Measurements from ENCODE around the gene EIF2B1. TPM values are rescaled to one million over a fixed set of nuclear protein-coding genes. Genes with fewer than 3 reads are reported as not detected.

The EIF2B1 gene
- total RNA-seq, 2 donors from 2014 or later = 42.0 to 45.8 TPM

DNA sequence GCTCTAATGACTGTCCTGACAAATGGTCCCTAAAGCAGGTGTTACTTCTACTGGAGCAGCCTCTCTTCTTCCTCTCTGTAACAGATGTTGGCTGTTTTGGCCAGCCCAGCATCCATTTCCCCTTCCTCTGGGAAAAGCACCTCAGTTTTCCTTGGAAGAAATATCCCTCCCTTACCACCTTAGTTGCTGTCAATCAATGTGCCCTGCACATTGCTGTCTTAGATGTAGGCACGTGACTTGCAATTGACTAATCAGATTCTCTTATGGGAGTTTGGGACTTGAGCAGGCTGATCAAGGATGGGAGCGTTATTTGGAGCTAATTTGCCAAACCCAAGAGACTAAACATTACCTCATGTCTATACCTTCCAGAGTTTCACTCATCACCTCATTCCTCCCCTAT lies 61.1 kb downstream of the EIF2B1 start:
- peaks cover 13% of the 10 kb centered on the region for H3K9me3 ChIP-seq (ENCODE audit: control insufficient read depth, low read length)
- H3K4me3 ChIP-seq (ENCODE audit: low read length) = no peak overlapping the region
- 50 to 100% methylated on average over 1 to 2 of the region's 2 CpGs for WGBS, 2 experiments (ENCODE audit: insufficient coverage in 1 of 2, insufficient read length in 1 of 2)
- Mint-ChIP-seq H3K4me3 (no peak overlapping the region), H3K9me3 (peaks cover 14% of the 10 kb centered on the region), H3K36me3 (ENCODE audit: low read depth) (peaks cover 10% of the 10 kb centered on the region), H3K4me1 (peaks cover 3% of the 10 kb centered on the region), H3K27ac (no peak overlapping the region), H3K27me3 (ENCODE audit: insufficient read depth) (no peaks in the 10 kb centered on the region)
- H3K36me3 ChIP-seq (ENCODE audit: control insufficient read depth, insufficient read depth, low read length) = no peaks in the 10 kb centered on the region
- no peaks in the 10 kb centered on the region for H3K27me3 ChIP-seq (ENCODE audit: control insufficient read depth, insufficient read depth, low read length, poor library complexity, severe bottlenecking)
- no peaks in the 10 kb centered on the region for H3K4me1 ChIP-seq (ENCODE audit: control insufficient read depth, insufficient read depth, low read length)
- H3K27ac ChIP-seq (ENCODE audit: low read depth, low read length) = no peak overlapping the region
- TF ChIP-seq, protein P1, sequence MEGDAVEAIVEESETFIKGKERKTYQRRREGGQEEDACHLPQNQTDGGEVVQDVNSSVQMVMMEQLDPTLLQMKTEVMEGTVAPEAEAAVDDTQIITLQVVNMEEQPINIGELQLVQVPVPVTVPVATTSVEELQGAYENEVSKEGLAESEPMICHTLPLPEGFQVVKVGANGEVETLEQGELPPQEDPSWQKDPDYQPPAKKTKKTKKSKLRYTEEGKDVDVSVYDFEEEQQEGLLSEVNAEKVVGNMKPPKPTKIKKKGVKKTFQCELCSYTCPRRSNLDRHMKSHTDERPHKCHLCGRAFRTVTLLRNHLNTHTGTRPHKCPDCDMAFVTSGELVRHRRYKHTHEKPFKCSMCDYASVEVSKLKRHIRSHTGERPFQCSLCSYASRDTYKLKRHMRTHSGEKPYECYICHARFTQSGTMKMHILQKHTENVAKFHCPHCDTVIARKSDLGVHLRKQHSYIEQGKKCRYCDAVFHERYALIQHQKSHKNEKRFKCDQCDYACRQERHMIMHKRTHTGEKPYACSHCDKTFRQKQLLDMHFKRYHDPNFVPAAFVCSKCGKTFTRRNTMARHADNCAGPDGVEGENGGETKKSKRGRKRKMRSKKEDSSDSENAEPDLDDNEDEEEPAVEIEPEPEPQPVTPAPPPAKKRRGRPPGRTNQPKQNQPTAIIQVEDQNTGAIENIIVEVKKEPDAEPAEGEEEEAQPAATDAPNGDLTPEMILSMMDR (conservative IDR thresholded peaks at IDR 0.05) = no peak
- H3K9ac ChIP-seq (ENCODE audit: extremely low read depth, low read length, poor library complexity, severe bottlenecking) = no peak overlapping the region
- DNase-seq = no peak

DNA sequence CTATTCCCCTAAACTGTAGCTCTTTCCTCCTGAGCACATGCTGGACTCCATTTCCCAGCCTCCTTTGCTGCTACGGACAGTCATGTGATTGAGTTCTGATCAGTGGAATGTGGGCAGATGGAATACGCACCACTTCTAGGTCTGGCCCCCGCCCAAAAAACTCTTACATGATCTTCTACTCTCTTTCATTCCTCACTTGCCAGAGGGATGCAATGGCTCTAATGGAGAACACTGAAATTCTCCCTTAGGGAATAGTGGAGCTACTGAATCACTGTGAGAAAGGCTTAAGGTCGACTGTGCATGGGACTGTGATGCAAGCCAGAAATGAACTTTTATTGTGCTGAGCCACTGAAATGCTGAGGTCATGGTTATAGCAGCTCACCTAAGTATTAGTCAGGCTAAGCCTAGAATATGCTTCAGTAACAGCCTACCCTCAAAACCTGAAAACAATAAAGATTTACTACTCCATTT lies 62.1 kb downstream of the EIF2B1 start:
- TF ChIP-seq, protein P1 (conservative IDR thresholded peaks at IDR 0.05) = no peak
- peak; percentile 87 for DNase-seq
- Histone ChIP-seq H3K4me3 (ENCODE audit: low read length) (no peak overlapping the region), H3K9me3 (ENCODE audit: control insufficient read depth, low read length) (peaks cover 9% of the 10 kb centered on the region), H3K27ac (ENCODE audit: low read depth, low read length) (no peak overlapping the region), H3K36me3 (ENCODE audit: control insufficient read depth, insufficient read depth, low read length) (no peaks in the 10 kb centered on the region), H3K9ac (ENCODE audit: extremely low read depth, low read length, poor library complexity, severe bottlenecking) (no peak overlapping the region), H3K27me3 (ENCODE audit: control insufficient read depth, insufficient read depth, low read length, poor library complexity, severe bottlenecking) (no peaks in the 10 kb centered on the region), H3K4me1 (ENCODE audit: control insufficient read depth, insufficient read depth, low read length) (no peaks in the 10 kb centered on the region)
- Mint-ChIP-seq H3K36me3 (ENCODE audit: low read depth) (peaks cover 3% of the 10 kb centered on the region), H3K4me1 (peaks cover 3% of the 10 kb centered on the region), H3K27ac (no peak overlapping the region), H3K4me3 (no peak overlapping the region), H3K27me3 (ENCODE audit: insufficient read depth) (no peaks in the 10 kb centered on the region), H3K9me3 (peaks cover 10% of the 10 kb centered on the region)
- 62 to 100% methylated on average over 2 to 4 of the region's 4 CpGs for WGBS, 2 experiments (ENCODE audit: insufficient coverage in 1 of 2, insufficient read length in 1 of 2)

Other genes starting within 250 kb of the EIF2B1 start
- 10 to 100 TPM; 43.1 to 44.5 TPM for gene KMT5A, start 249.6 kb downstream of the EIF2B1 start, total RNA-seq
- 1 to 10 TPM; 2.6 TPM for gene RILPL2, start 197.0 kb downstream of the EIF2B1 start, total RNA-seq
- 10 to 100 TPM; 17.9 to 24.9 TPM for gene SNRNP35, start 175.5 kb downstream of the EIF2B1 start, total RNA-seq
- gene RILPL1, start 100.0 kb downstream of the EIF2B1 start, total RNA-seq = 10 to 100 TPM; 19.0 to 25.2 TPM
- 100 to 1,000 TPM; 205 to 217 TPM for gene TMED2, start 49.1 kb downstream of the EIF2B1 start, total RNA-seq
- gene DDX55, start 31.6 kb downstream of the EIF2B1 start, total RNA-seq = 10 to 100 TPM; 34.4 to 36.7 TPM
- 10 to 100 TPM; 39.4 to 42.5 TPM for gene GTF2H3, start 143 bp upstream of the EIF2B1 start, total RNA-seq
- 10 to 100 TPM; 19.2 to 25.6 TPM for gene TCTN2, start 37.4 kb upstream of the EIF2B1 start, total RNA-seq
- 10 to 100 TPM; 86.3 to 91.1 TPM for gene ATP6V0A2, start 78.7 kb upstream of the EIF2B1 start, total RNA-seq
- gene DNAH10, start 128.6 kb upstream of the EIF2B1 start, total RNA-seq = under 1 TPM; 0.09 to 0.64 TPM